Dendritic cell treated with granulocyte-macrophage colony-stimulating factor and Interleukin-4, amounts not matched to agents 40 ng/mL and 50 ng/mL, for 4 days (primary cell): ENCODE measurements around the gene BRWD1.
A peak's percentile ranks its signal among the peaks of the same experiment; 100 is the strongest.

Source experiments
- H3K27ac Mint-ChIP-seq: one replicate; pipeline ENCODE4 v1.8.0; 2022; ENCODE audit warnings: mild to moderate bottlenecking, mixed read lengths
- H3K27me3 Mint-ChIP-seq: one replicate; pipeline ENCODE4 v1.8.0; 2022; ENCODE audit warnings: mild to moderate bottlenecking, mixed read lengths
- H3K36me3 Mint-ChIP-seq: one replicate; pipeline ENCODE4 v1.8.0; 2022; ENCODE audit warnings: low read depth, mixed read lengths
- H3K4me1 Mint-ChIP-seq: one replicate; pipeline ENCODE4 v1.8.0; 2022; ENCODE audit warnings: low read depth, mixed read lengths
- H3K4me3 Mint-ChIP-seq: one replicate; pipeline ENCODE4 v1.8.0; 2022; ENCODE audit warnings: mild to moderate bottlenecking, moderate library complexity, mixed read lengths
- H3K9me3 Mint-ChIP-seq: one replicate; pipeline ENCODE4 v1.8.0; 2022; ENCODE audit warnings: mixed read lengths
- intact Hi-C: fragments of 100-400 bp; cut with micrococcal nuclease; formaldehyde crosslinking; loops from one replicate; pipeline ENCODE4 v1.15.0; 2022

The BRWD1 gene

DNA sequence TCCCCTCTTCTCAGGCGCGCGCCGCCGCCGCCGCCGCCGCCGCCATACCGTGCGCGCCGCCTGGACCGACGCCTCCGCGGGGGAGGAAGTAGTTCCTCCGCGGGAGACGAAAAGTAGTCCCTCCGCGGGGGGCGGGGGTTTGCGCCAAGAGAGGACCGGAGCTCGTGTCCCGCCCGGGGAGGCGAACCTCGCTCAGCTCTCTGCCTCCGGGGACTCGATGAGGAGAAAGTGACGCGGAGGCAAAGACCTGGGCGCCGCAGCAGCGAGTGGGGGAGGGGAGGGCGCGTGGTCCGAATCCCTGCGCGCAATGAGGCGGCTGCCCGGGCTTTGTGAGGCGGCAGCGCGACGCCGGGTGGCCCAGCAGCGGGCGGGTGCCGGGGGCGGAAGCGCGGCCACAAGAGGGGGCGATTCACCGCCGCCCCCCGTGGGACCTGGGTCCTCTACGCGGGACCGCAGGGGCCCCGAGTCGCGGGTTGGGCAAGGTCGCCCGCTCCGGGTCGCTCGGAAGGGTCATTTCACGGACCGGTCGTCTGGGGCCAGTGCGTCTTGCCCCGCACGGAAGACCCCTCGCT is at the start of gene BRWD1:
Gene BRWD1, minus strand, starts transcription at position 62 of the 572 bp plus-strand sequence. CDS start 141 bp downstream, outside the sequence.
- Mint-ChIP-seq H3K27me3 (no peaks in the 10 kb centered on the region), H3K27ac (peak within 1 kb of the TSS; percentile 93), H3K9me3 (no peaks in the 10 kb centered on the region), H3K4me1 (peaks cover 56% of the 10 kb centered on the region), H3K4me3 (peak within 1 kb of the TSS; percentile 87), H3K36me3 (peaks cover 52% of the 10 kb centered on the region)
- intact Hi-C loops: loop anchor here (2.0 to 10.0 kb wide), 2 partner anchors 75 to 131 kb away; partner anchors contain the start of gene LCA5L

- Mint-ChIP-seq H3K27me3 (no peaks in the 10 kb centered on the region), H3K9me3 (peaks cover 5% of the 10 kb centered on the region), H3K4me1 (peaks cover 10% of the 10 kb centered on the region), H3K27ac (peak overlapping the region; percentile 16), H3K36me3 (no peaks in the 10 kb centered on the region), H3K4me3 (no peak overlapping the region)
- intact Hi-C loops: no loop called here
Observed at GRCh38 chr21:39362733-39363132, 49.3 kb upstream of the BRWD1 start.

DNA sequence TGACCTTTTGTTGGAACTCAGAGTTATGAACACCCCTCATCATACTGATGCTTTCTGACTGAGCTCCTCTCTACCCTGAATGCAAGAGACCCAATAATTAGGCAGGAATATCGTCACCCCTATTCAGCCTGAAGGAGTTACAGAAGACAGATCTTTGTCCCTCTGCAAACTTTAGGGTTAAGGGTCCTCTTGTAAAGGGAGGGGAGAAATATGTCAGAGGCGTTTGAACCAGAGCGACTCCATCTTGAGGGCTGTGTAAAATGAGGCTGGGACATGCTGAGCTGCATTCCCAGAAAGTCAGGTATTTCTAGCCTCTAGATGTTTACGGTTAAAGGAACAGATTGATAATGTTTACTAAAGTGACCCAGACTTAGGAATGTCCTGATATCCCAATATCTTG is 46.0 kb upstream of the BRWD1 start:
- H3K27me3 Mint-ChIP-seq: no peaks in the 10 kb centered on the region
- intact Hi-C loops: no loop called here
- no peaks in the 10 kb centered on the region for H3K36me3 Mint-ChIP-seq
- no peaks in the 10 kb centered on the region for H3K9me3 Mint-ChIP-seq
- H3K4me1 Mint-ChIP-seq: peaks cover 10% of the 10 kb centered on the region
- no peak overlapping the region for H3K27ac Mint-ChIP-seq
- H3K4me3 Mint-ChIP-seq: no peak overlapping the region

- no peak overlapping the region for H3K27ac Mint-ChIP-seq
- intact Hi-C loops: no loop called here
- H3K9me3 Mint-ChIP-seq: no peaks in the 10 kb centered on the region
- H3K4me1 Mint-ChIP-seq: peaks cover 11% of the 10 kb centered on the region
- H3K4me3 Mint-ChIP-seq: no peak overlapping the region
- peaks cover 6% of the 10 kb centered on the region for H3K36me3 Mint-ChIP-seq
- no peaks in the 10 kb centered on the region for H3K27me3 Mint-ChIP-seq
Observed at GRCh38 chr21:39353295-39353694, 39.9 kb upstream of the BRWD1 start.

GRCh38 chr21:39350094-39351005 is 36.9 kb upstream of the BRWD1 start:
- Mint-ChIP-seq H3K36me3 (peaks cover 25% of the 10 kb centered on the region), H3K4me1 (peaks cover 24% of the 10 kb centered on the region), H3K9me3 (no peaks in the 10 kb centered on the region), H3K27ac (peak overlapping the region; percentile 94), H3K27me3 (no peaks in the 10 kb centered on the region), H3K4me3 (peak overlapping the region; percentile 96)
- intact Hi-C loops: no loop called here

- H3K27me3 Mint-ChIP-seq: no peaks in the 10 kb centered on the region
- intact Hi-C loops: loop anchor here (1.0 kb wide), 2 partner anchors 32 to 37 kb away; no protein-coding TSS in a partner anchor
Observed at GRCh38 chr21:39349211-39350093, 36.0 kb upstream of the BRWD1 start.

DNA sequence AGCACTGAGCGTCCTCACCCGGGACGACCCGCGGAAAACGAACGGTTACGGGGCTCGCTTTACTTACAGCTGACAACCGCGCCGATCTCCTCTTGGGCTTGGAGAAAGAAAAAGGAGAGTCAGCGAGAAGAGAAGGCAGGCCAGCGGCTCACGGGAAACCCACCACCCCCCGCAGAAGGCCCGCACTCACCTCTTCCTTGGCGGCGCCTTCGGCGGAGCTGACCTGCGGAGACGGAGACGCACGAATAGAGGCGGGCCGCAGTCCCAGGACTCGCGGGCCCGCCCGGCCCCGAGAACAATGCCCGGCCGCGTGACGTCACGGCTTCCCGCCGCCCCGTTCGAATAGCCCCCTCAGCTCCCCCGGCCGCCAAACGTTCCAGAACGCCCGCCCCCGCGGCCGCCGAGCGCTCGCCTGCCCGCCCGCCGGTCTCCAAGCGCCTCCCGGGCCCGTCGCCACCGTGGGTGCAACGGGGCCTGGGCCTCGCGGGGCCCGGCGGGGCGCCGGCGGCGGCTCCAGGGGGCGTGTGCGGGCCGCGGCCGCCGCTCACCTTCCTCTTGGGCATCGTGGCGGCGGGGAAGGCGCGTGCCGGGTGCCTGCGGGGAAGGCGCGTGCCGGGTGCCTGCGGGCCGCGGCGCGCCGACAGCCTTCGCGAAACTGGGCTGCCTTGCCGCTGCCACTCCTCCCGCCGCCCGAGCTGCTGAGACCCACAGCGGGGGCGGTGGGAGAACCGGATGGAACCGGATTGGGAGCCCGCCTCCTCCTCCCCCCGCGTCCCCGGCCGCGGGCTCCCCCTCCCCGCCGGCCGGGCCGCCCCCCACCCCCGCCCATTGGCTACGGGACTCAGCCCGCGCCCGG is 35.2 kb upstream of the BRWD1 start, which contains the start of gene HMGN1:
Gene HMGN1, minus strand, starts transcription at position 734 of the 856 bp plus-strand sequence. Its CDS starts 171 bp downstream, at position 563.
- Mint-ChIP-seq H3K27me3 (no peaks in the 10 kb centered on the region), H3K36me3 (peaks cover 39% of the 10 kb centered on the region), H3K9me3 (no peaks in the 10 kb centered on the region), H3K27ac (peak within 1 kb of the TSS; percentile 94), H3K4me3 (peak within 1 kb of the TSS; percentile 96), H3K4me1 (peaks cover 30% of the 10 kb centered on the region)
- intact Hi-C loops: loop anchor here (1.0 kb wide), 2 partner anchors 31 to 36 kb away; no protein-coding TSS in a partner anchor

More at GRCh38 chr21:39349211-39350093, 36.0 kb upstream of the BRWD1 start:
- H3K9me3 Mint-ChIP-seq: no peaks in the 10 kb centered on the region
- peaks cover 30% of the 10 kb centered on the region for H3K4me1 Mint-ChIP-seq
- H3K27ac Mint-ChIP-seq: peak overlapping the region; percentile 94
- peak overlapping the region; percentile 96 for H3K4me3 Mint-ChIP-seq
- H3K36me3 Mint-ChIP-seq: peaks cover 34% of the 10 kb centered on the region

GRCh38 chr21:39348040-39348354 is 34.6 kb upstream of the BRWD1 start:
- Mint-ChIP-seq H3K27ac (peak overlapping the region; percentile 94), H3K9me3 (no peaks in the 10 kb centered on the region), H3K27me3 (no peaks in the 10 kb centered on the region), H3K4me1 (peaks cover 30% of the 10 kb centered on the region), H3K4me3 (peak overlapping the region; percentile 79), H3K36me3 (peaks cover 45% of the 10 kb centered on the region)
- intact Hi-C loops: no loop called here

DNA sequence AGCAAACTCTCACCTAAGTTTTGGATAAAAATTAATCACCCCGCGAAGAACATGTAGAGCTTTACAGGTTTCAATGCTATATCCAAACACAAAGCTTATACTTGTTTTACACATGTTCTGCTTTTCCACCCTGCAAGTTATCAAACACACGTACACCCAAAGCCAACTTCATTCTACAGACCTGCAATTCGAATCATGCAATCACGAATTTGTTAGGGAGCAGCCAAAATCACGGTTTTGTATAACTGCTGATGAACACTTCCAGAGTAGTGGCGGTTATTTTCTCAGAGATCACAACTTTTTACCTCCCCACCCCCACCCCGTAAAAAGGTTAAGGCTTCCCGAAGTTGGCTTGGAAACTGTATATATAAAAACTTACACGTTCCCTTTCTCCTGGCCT is 34.1 kb upstream of the BRWD1 start:
- H3K4me1 Mint-ChIP-seq: peaks cover 30% of the 10 kb centered on the region
- intact Hi-C loops: no loop called here

GRCh38 chr21:39346671-39347331 is 33.4 kb upstream of the BRWD1 start:
- peaks cover 30% of the 10 kb centered on the region for H3K4me1 Mint-ChIP-seq

More for the DNA sequence above, 34.1 kb upstream of the BRWD1 start:
- peaks cover 47% of the 10 kb centered on the region for H3K36me3 Mint-ChIP-seq
- H3K4me3 Mint-ChIP-seq: peak overlapping the region; percentile 79
- peak overlapping the region; percentile 94 for H3K27ac Mint-ChIP-seq
- no peaks in the 10 kb centered on the region for H3K27me3 Mint-ChIP-seq
- no peaks in the 10 kb centered on the region for H3K9me3 Mint-ChIP-seq

GRCh38 chr21:39346206-39346605 is 32.8 kb upstream of the BRWD1 start:
- Mint-ChIP-seq H3K36me3 (peaks cover 60% of the 10 kb centered on the region), H3K9me3 (no peaks in the 10 kb centered on the region), H3K4me1 (peaks cover 30% of the 10 kb centered on the region), H3K27ac (no peak overlapping the region), H3K4me3 (no peak overlapping the region), H3K27me3 (no peaks in the 10 kb centered on the region)
- intact Hi-C loops: loop anchor here (1.0 kb wide), 1 partner anchor 42 kb away; no protein-coding TSS in a partner anchor

More at GRCh38 chr21:39346671-39347331, 33.4 kb upstream of the BRWD1 start:
- H3K27me3 Mint-ChIP-seq: no peaks in the 10 kb centered on the region
- peaks cover 54% of the 10 kb centered on the region for H3K36me3 Mint-ChIP-seq
- intact Hi-C loops: loop anchor here (1.0 kb wide), 1 partner anchor 42 kb away; no protein-coding TSS in a partner anchor
- H3K9me3 Mint-ChIP-seq: no peaks in the 10 kb centered on the region
- H3K27ac Mint-ChIP-seq: no peak overlapping the region
- H3K4me3 Mint-ChIP-seq: peak overlapping the region; percentile 31

- no peak overlapping the region for H3K27ac Mint-ChIP-seq
- peaks cover 61% of the 10 kb centered on the region for H3K36me3 Mint-ChIP-seq
- intact Hi-C loops: no loop called here
- H3K4me1 Mint-ChIP-seq: peaks cover 28% of the 10 kb centered on the region
- no peak overlapping the region for H3K4me3 Mint-ChIP-seq
- no peaks in the 10 kb centered on the region for H3K9me3 Mint-ChIP-seq
- H3K27me3 Mint-ChIP-seq: no peaks in the 10 kb centered on the region
Observed at GRCh38 chr21:39345440-39345839, 32.0 kb upstream of the BRWD1 start.
